ENCODE measurements around the gene EVA1C.
"Not testable (repeated sequence)": the region's sequence is repeated elsewhere in the genome, so short reads cannot be mapped to it uniquely, and the experiment has no call there.

The EVA1C gene

GRCh38 chr21:32508975-32509374 lies 96.5 kb downstream of the EVA1C start:
- DNase-seq; intact Hi-C loops (cut with DNase I): not testable (repeated sequence)

- intact Hi-C loops (cut with DNase I) = no loop called here
- DNase-seq = peak in 11 of 42 donors; percentile 13 to 47 (median 19)
Observed at GRCh38 chr21:32514275-32515055, 102.0 kb downstream of the EVA1C start.

- DNase-seq = no peak
- intact Hi-C loops (cut with DNase I) = no loop called here
Observed at GRCh38 chr21:32515874-32516273, 103.4 kb downstream of the EVA1C start.

- intact Hi-C loops (cut with DNase I) = no loop called here
- DNase-seq = peak in 12 of 42 donors; percentile 14 to 78 (median 44)
Observed at GRCh38 chr21:32516756-32517649, 104.5 kb downstream of the EVA1C start.

GRCh38 chr21:32519945-32520874 lies 107.7 kb downstream of the EVA1C start:
- DNase-seq = peak in 2 of 42 donors; percentile 18 to 27
- intact Hi-C loops (cut with DNase I) = no loop called here

GRCh38 chr21:32520875-32521735 lies 108.6 kb downstream of the EVA1C start:
- intact Hi-C loops (cut with DNase I) = no loop called here
- peak; percentile 13 to 86 (median 62) for DNase-seq

- DNase-seq = no peak
Observed at GRCh38 chr21:32521736-32522355, 109.3 kb downstream of the EVA1C start.

GRCh38 chr21:32523463-32523862 lies 111.0 kb downstream of the EVA1C start:
- DNase-seq = no peak
- intact Hi-C loops (cut with DNase I) = no loop called here

More at GRCh38 chr21:32521736-32522355, 109.3 kb downstream of the EVA1C start:
- intact Hi-C loops (cut with DNase I) = no loop called here

GRCh38 chr21:32523988-32524719 lies 111.6 kb downstream of the EVA1C start:
- intact Hi-C loops (cut with DNase I) = no loop called here
- no peak for DNase-seq

GRCh38 chr21:32525282-32525681 lies 112.8 kb downstream of the EVA1C start:
- intact Hi-C loops (cut with DNase I) = no loop called here
- no peak for DNase-seq

GRCh38 chr21:32529679-32530078 lies 117.2 kb downstream of the EVA1C start:
- intact Hi-C loops (cut with DNase I) = no loop called here

GRCh38 chr21:32530809-32531208 lies 118.3 kb downstream of the EVA1C start:
- DNase-seq; intact Hi-C loops (cut with DNase I): not testable (repeated sequence)

More at GRCh38 chr21:32529679-32530078, 117.2 kb downstream of the EVA1C start:
- DNase-seq = no peak

GRCh38 chr21:32531561-32531960 lies 119.1 kb downstream of the EVA1C start:
- intact Hi-C loops (cut with DNase I); DNase-seq: not testable (repeated sequence)

GRCh38 chr21:32532636-32533035 lies 120.1 kb downstream of the EVA1C start:
- DNase-seq = peak in 16 of 42 donors; percentile 24 to 77 (median 45)
- intact Hi-C loops (cut with DNase I) = no loop called here

- intact Hi-C loops (cut with DNase I) = no loop called here
Observed at GRCh38 chr21:32533053-32533452, 120.5 kb downstream of the EVA1C start.

GRCh38 chr21:32533611-32534010 lies 121.1 kb downstream of the EVA1C start:
- intact Hi-C loops (cut with DNase I) = no loop called here

More at GRCh38 chr21:32533053-32533452, 120.5 kb downstream of the EVA1C start:
- no peak for DNase-seq

GRCh38 chr21:32534113-32534512 lies 121.6 kb downstream of the EVA1C start:
- intact Hi-C loops (cut with DNase I) = no loop called here
- DNase-seq = no peak

More at GRCh38 chr21:32533611-32534010, 121.1 kb downstream of the EVA1C start:
- no peak for DNase-seq
